ENCODE measurements around the gene HMGXB4.
"Not testable (repeated sequence)": the region's sequence is repeated elsewhere in the genome, so short reads cannot be mapped to it uniquely, and the experiment has no call there.

HMGXB4 gene, protein sequence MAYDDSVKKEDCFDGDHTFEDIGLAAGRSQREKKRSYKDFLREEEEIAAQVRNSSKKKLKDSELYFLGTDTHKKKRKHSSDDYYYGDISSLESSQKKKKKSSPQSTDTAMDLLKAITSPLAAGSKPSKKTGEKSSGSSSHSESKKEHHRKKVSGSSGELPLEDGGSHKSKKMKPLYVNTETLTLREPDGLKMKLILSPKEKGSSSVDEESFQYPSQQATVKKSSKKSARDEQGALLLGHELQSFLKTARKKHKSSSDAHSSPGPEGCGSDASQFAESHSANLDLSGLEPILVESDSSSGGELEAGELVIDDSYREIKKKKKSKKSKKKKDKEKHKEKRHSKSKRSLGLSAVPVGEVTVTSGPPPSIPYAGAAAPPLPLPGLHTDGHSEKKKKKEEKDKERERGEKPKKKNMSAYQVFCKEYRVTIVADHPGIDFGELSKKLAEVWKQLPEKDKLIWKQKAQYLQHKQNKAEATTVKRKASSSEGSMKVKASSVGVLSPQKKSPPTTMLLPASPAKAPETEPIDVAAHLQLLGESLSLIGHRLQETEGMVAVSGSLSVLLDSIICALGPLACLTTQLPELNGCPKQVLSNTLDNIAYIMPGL

DNA sequence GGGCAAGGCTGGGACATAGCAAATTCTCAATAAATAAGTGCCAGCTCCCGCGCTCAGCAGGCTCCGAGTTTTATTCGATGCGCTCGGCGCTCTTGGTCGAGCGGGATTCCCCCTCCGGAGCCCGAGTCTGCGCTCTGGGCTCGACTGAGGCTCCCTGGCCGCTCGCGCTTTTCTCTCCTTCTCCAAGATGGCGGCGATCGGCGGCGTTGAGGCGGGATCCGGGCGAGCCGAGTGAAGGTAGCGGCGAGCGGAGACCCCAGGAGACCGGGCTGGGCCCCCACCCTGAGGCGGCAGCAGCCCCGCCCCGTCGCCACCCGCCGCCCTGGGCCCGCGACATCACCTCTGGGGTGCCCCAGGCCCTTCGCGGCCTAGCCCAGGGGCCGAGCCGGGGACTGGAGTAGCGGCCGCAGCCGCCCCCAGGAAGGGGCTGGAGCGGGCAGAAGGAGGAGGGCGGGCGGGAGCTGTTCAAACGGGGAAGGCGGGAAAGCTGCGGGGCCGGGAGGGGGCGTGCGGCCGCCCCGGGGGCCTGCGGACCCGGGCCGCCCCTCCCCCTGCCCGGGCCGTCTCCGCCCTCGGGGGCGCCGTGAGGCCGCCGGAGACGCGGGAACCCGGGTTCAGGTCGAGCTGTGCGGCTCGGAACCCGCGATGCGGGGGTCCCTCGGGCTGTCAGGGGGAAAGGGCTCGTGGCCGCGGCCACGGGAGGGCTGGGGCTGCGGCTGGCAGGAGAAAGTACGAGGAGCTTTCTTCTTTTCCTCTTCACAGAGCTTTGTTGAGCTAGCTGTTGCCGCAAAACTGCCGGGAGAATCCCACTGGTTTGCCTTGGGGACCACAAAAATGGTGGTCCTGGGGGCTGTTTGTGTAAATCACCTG, at the start of gene HMGXB4:
Gene HMGXB4 (plus strand): TSS at position 173 of the 870 bp plus-strand sequence. CDS start 4,898 bp downstream, outside the sequence.
- DNase-seq (ENCODE audit: low read depth in 3 of 3, low spot score in 1 of 3) = peak; percentile 71 to 73 (median 73)

DNA sequence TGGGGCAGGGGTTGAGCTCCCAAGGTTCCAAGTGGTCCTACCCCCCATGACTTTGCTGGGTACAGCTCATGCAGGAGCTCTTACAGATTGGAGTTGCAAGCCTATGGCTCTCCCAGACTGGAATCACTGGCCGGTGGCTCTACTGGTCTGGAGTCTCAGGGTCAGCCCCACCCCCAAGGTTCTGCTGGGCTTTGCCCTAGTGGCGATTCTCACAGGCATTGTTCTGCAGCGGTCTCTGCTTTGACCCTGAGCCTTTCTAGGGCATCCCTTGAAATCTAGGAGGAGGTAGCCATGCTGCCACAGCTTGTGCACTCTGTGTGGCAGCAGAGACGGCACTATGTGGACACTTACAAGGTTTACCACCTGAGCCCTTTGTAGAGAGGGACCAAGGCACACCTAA, 49.3 kb upstream of the HMGXB4 start:
- DNase-seq (ENCODE audit: low read depth in 3 of 3, low spot score in 1 of 3) = no peak

DNA sequence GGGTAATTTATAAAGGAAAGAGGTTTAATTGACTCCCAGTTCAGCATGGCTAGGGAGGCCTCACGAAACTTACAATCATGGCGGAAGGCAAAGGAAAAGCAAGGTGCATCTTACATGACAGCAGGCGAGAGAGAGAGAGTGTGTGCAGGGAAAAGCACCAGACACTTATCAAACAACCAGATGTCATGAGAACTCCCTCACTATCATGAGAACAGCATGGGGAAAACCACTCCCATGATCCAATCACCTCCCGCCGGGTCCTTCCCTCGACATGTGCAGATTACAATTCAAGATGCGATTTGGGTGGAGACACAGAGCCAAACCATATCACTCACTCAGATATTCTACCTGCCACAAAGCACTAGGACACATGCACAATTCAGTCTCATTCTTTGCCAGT, 48.1 kb upstream of the HMGXB4 start:
- DNase-seq (ENCODE audit: low read depth in 3 of 3, low spot score in 1 of 3) = no peak

DNA sequence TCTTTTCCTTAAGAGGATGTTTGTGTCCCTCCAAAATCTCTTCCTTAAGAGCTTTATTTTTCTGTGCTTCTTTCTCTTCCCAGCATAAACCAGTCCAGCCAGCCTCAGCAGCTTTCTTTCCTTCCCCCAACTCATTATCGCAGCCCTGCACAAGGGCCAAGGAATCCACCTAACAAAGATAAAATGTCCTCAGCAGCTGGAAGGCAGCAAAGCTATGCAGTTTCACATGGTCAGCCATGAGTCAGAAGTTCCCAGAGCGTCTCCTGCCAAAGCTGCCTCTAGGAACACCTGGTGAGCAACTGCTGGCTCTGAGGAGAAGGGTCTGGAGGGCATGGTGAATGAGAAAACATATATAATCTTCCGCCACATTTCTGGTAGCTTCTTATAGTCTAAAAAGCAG, 45.3 kb upstream of the HMGXB4 start:
- no peak for DNase-seq (ENCODE audit: low read depth in 3 of 3, low spot score in 1 of 3)

DNA sequence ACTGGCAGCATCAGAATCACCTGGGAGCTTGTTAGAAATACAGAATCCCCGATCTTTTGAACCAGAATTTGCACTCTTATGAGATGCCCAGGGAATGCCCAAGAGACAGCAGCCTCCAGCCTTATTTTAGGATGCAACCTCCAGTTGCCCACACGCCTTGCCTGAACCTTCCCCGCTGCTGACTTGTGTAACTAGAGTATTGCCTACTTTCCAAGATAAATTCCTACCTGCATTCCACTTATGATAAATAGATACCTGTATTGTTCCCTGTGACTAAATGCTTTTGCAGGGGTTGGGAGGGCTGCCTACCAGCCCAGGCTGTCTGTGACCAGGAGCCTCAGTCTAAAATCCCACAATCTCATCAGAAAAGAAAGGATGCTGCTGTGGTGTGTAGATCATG, 44.3 kb upstream of the HMGXB4 start:
- no peak for DNase-seq (ENCODE audit: low read depth in 3 of 3, low spot score in 1 of 3)

DNA sequence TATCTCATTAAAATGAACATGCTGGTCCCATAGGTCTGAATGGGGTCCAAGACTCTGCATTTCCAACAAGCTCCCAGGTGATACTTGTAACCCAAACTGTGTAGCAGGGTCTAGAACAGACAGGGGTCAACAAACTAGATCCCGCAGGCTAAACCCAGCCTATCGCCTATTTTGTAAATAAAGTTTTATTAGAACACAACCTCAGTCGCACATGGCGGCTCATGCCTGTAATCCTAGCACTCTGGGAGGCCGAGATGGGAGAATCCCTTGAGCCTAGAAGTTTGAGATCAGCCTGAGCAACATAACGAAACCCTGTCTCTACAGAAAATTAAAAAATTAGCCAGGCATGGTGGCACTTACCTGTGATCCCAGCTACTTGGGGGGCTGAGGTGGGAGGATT, 42.3 kb upstream of the HMGXB4 start:
- DNase-seq (ENCODE audit: low read depth in 3 of 3, low spot score in 1 of 3) = no peak

DNA sequence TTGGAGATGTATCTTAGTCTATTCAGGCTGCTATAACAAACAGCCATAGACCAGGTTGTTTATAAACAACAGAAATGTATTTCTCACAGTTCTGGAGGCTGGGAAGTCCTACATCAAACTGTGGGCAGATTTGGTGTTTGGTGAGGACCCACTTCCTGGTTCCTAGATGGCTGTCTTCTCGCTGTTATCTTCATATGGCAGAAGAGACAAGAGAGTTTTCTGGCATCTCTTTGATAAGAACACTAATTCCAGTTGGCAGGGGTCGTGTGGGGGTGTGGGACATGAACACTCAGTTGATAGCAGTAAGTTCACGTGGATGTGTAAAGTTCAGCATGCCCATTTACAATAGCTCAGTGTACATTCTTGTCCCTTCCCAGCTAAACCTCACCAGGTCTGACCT, 41.3 kb upstream of the HMGXB4 start:
- no peak for DNase-seq (ENCODE audit: low read depth in 3 of 3, low spot score in 1 of 3)

DNA sequence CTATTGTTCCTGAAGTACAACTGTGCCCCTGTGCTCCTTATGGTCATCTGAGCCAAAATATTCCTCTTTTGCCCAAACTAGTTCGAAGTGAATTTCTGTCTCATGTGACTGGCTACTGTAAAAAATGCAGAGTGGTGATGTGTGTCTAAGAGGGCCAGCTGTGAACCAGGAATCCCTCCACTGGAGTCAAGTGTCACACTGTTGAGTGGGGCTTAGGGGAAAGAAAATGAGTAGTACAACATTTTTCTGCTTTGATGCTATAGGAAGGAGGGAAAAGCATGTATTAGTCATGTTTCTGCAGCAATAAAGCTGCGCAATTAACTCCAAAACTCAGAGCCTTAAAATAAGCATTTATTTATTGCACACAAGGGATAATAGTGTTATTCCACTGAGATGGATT, 39.8 kb upstream of the HMGXB4 start:
- no peak for DNase-seq (ENCODE audit: low read depth in 3 of 3, low spot score in 1 of 3)

DNA sequence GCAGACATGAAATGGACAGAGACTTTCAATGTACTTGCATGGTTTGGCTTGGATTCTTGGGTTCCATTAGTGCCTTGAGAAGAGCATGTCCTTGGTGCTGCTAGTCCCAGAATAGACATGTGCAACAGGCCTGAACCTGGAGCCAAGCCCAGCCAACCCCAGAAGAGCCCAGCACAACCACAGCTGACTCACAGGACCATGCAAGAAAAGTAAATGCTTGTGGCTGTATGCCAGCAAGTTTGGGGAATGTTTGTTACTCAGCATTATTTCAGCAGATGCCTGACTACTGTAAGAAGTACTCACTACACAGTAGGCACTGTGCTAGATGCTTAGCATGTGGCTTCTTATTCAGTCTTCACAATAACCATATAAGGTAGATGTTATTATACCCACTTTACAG, 39.2 kb upstream of the HMGXB4 start:
- no peak for DNase-seq (ENCODE audit: low read depth in 3 of 3, low spot score in 1 of 3)

DNA sequence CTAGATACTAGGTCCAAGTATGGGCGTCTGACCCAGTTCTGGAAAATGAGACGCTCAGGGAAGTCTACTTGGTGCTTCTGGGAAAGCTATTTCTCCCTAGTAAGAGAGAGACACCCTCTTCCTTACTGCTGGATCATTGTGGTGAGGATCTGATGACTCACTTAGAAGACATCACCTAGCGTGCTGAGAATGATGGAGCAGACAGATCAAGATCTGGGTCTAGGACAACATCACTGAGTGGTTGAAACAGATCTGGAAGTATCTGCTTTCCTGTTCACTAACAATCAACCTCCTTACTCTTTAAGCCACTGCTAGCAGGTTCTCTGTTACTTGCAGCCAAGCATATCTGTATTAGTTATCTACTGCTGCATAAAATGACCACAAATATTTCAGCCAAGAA, 38.3 kb upstream of the HMGXB4 start:
- DNase-seq (ENCODE audit: low read depth in 3 of 3, low spot score in 1 of 3) = no peak

DNA sequence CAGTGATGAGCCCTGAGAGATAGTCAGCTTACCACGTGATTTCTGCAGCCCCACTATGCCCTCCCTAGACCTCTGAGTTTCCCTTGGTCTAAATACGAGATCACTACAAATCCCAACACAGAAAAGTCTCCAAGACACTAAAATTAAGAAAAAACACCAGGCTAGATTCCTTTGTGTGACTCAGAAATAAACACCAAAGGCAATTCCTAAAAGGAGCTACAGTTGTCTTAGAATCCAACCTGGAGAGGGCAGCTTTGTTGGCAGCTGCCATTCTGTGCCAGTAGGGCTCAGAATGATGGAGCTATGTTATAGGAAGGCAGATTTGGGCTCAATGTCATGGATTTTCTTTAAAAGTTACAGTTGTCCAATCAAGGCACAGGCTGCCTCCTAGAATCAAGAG, 37.1 kb upstream of the HMGXB4 start:
- no peak for DNase-seq (ENCODE audit: low read depth in 3 of 3, low spot score in 1 of 3)

DNA sequence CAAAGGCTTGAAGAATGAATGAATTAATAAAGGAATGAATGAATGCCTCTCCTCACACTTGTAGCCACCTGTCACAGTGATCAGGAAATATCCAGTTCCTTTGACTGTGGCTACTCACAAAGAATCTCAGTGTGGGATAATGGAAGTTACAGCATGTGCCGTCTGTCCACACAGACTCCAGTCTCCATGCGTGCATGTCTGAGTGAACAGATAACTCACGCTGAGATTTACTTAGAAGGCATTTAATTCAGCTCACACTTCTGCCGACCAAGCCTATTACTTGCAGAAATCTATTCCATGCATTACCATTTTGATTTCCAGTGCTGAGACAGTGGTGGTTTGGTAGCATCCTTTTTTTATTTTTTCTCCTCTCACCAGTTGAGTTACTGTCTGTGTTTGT, 32.3 kb upstream of the HMGXB4 start:
- no peak for DNase-seq (ENCODE audit: low read depth in 3 of 3, low spot score in 1 of 3)

DNA sequence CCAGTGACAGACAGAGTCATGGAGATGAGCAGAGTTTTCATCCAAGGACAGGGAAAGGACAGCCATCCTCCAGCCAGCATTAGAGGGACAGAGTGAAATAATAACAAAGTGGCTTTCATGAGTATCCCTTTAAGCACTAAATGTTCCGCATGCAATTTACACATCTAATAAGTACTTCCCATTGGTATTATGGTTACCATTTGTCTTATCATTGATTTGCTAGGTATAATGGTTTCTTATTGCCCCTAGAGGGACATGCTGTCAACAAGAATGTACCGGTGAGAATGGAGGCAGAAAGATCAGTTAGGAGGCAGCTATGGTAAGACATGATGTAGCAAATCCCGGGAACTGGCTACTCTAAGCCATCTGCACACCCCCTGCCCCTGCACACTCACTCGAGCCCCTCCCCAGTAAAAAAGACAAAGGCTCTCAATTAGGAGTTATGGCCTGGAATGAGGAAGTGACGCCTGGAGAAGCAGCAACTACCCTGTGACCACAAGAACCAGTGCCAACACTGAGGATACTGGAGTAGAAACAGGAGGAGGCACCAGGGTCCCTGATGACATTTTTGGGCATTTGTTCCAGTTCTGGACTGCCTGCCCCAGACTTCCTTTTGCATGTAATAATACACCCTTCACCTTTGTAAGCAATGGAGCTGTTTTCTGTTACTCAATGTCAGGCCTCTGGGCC, 30.2 kb upstream of the HMGXB4 start:
- DNase-seq (ENCODE audit: low read depth in 3 of 3, low spot score in 1 of 3) = no peak

DNA sequence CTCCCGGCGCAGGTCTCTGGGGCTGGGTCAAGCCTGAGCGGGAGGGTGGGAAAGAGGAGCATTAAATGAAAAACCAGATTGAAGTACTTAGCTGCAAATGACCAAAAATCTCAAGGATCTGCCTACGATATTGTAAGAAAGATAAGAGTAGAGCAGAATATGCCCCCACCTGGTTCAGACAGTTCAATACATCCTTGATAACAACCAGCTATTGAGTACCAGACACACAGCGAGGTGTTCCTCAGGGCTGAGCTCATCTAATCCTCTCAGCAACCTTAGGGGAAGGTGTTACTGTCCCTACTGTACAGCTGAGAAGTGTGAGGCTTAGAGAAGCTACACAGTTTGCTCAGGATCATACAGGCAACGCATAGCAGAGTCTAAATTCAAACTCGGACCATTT, 27.4 kb upstream of the HMGXB4 start:
- no peak for DNase-seq (ENCODE audit: low read depth in 3 of 3, low spot score in 1 of 3)

DNA sequence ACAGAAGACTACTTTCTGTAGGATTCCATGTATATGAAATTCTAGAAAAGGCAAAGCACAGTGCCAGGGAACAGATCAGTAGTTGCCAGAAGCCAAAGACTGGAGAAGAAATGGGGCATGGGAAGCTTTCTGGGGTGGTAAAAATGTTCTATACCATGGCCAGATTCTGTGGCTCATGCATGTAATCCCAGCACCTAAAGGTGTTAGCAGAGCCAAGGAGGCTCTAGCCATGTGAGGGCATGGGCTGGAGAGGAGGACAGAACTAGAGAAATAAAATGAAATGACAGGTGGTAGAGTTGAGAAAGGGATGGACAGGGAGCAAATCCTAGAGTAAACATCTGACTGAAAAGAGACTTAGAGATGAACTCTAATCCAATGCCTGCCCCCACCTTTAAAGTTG, 26.9 kb upstream of the HMGXB4 start:
- no peak for DNase-seq (ENCODE audit: low read depth in 3 of 3, low spot score in 1 of 3)

DNA sequence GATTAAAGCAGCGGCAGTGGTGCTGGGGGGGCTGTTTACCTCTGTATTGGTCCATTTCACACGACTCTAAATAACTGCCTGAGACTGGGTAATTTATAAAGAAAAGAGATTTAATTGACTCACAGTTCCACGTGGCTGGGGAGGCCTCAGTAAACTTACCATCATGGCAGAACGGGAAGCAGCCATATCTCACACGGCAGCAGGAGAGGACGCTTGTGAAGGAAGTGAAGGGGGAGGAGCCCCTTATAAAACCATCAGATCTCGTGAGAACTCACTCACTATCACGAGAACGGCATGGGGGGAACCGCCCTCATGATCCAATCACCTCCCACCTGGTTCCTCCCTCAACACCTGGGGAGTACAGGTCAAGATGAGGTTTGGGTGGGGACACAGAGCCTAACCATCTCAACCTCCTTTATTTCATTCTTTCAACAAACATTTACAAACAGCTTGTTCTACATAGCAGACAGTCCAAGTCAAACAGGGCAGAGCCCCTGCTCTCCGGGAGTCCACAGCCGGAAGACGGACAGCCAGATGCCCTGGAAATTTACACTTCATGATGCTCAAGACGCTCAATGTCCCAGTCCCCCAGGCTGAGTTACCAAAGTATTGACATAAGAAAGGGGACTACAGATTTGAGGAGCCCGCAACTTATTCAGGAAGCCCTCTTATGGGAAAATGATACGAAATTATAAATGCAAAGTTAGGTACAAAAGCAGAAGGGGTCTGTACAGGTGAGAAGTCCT, 26.3 kb upstream of the HMGXB4 start:
- DNase-seq (ENCODE audit: low read depth in 3 of 3, low spot score in 1 of 3) = no peak

DNA sequence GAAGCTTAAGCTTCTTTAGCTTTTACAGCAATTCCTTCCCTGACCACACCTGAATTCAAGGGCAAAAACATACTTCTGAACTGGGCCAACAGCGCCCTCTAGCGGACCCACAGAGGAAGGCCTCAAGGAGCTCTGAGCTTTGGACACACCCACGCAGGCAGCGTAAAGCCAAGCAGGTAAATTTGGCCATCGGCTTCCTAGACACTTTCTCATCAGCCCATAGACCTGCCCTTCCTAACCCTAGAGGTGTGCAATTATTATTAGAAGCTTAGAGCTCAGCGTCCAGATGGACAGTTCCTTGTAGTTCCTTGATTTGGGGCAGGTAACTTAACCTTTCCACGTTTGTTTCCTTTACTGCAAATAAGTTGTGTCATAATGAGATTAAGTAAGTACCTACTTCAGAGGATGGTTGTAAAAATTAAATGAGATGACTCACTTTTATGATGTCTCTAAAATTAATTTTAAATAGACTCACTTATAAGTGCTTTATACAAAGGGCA, 25.7 kb upstream of the HMGXB4 start:
- peak; percentile 11 to 64 (median 36) for DNase-seq (ENCODE audit: low read depth in 3 of 3, low spot score in 1 of 3)

DNA sequence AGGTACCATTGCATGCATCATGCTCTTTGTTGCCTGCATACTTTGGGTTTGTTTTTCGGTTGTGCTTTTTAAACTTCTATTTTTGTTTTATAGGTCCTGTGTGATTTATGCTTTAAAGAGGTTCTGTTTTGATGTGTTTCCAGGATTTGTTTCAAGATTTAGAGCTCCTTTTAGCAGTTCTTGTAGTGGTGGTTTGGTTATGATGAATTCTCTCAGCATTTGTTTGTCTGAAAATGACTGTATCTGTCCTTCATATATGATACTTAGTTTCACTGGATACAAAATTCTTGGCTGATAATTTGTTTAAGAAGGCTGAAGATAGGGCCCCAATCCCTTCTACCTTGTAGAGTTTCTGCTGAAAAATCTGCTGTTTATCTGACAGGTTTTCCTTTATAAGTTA, 18.5 kb upstream of the HMGXB4 start:
- DNase-seq (ENCODE audit: low read depth in 3 of 3, low spot score in 1 of 3) = not testable (repeated sequence)

DNA sequence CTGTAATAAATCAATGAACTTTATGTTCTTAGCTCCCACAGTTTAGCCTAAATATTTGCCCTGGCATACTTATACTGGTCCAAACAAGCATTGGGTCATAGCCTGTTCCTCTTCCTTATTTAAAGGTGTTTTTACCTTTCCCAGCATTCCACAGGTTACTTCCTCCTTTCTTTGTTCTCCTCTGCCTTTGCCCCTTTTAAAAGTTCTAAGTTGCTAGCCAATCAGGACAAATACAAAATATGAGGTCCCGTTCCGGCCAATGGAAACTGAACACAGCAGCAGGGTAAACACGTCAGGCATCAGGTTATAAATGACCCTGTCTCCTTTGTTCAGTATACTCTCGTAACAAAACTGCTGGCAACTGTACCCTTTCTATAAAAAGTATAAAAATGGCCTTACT, 12.8 kb upstream of the HMGXB4 start:
- not testable (repeated sequence) for DNase-seq (ENCODE audit: low read depth in 3 of 3, low spot score in 1 of 3)

DNA sequence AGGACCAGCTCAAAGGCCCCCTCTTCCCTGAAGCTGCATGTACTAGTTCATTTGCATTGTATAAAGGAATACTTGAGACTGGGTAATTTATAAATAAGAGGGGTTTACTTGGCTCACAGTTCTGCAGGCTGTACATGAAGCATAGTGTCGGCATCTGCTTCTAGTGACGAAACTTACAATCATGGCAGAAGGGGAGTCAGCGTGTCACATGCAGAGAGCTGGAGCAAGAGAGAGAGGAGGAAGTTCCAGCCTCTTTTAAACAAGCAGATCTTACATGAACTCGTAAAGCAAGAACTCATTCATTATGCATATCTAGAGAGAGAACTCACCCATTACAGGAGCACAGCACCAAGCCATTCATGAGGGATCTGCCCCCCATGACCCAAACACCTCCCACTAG, 7.1 kb upstream of the HMGXB4 start:
- DNase-seq (ENCODE audit: low read depth in 3 of 3, low spot score in 1 of 3) = no peak
